ENCODE data around the gene ZNF41.

DNA sequence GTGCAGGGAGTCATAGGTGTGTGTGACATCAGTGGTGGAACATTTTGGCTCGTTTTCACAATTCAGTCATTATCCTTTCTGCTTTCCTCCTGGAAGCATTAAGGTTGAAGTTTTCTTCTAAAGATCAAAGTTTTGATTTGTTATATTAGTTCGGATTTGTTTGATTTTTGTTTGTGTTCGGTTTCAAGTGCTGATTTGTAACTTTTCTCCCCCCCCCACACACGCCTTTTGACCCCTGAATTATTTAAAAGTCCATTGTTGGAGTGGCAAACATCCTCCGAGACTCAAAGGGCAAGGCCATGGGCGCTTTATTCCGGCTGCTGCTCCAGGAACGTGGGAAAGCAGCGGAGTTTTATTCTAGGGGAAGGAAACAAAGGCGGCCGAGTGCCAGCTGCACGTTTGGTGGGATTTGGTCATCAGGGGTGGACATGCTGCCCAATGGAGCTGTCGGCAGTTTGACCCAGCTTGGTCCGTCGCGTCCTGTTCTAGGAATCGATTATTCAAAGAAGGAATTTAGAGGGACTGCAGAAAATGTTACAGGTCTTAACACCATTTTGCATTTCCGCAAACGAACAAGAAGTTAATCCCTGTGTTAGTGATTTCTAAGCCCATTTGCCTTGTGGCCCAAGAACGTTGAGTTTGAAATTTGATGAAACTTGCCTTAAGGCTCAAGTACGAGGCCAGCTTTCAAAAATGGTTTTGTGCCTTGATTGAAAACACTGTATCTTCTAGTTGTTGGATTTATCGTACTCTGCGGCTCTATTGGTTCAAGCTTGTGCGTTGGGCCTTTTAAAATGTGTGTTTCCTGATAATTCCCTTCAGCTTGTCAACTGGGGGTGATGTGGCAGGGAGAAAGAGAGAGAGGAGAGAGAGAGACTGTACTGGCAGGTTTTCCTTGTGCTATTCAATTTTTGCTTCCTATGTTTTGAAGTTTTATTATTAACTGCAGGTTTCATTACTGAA lies 565 bp upstream of the ZNF41 start:
- TF ChIP-seq POLR2AphosphoS5 (IDR thresholded peaks at IDR 0.05; ENCODE audit: borderline replicate concordance, low read depth, low read length) (no peak), EZH2 (IDR thresholded peaks at IDR 0.05) (no peak), FOXP2 (optimal IDR thresholded peaks at IDR 0.05; ENCODE audit: control extremely low read depth, extremely low read length, insufficient read depth) (no peak)
